Prostate gland (tissue), 2 donors: Measurements from ENCODE around the gene AHNAK.

ENCODE experiments used
- POLR2A ChIP-seq: fragments of 450-650 bp; IDR thresholded peaks from one replicate; pipeline ENCODE4 v1.6.1; 2016; ENCODE audit warnings: antibody characterized with exemption, mild to moderate bottlenecking
- TF ChIP-seq, protein P1 (sequence below), 4 experiments: fragments of 200-600 bp in 2 of 4; fragments of 450-650 bp in 2 of 4; sonication (generic) in 2 of 4; IDR thresholded peaks; 1 replicate in 3 of 4; 2 replicates in 1 of 4; pipeline ENCODE4 v1.5.1; 2016 to 2019; ENCODE audit warnings: antibody characterized with exemption in 4 of 4, mild to moderate bottlenecking in 2 of 4, moderate library complexity in 2 of 4

GRCh38 chr11:62393735-62394134 lies 152.9 kb downstream of the AHNAK start:
- no peak for TF ChIP-seq POLR2A
- TF ChIP-seq, protein P1, sequence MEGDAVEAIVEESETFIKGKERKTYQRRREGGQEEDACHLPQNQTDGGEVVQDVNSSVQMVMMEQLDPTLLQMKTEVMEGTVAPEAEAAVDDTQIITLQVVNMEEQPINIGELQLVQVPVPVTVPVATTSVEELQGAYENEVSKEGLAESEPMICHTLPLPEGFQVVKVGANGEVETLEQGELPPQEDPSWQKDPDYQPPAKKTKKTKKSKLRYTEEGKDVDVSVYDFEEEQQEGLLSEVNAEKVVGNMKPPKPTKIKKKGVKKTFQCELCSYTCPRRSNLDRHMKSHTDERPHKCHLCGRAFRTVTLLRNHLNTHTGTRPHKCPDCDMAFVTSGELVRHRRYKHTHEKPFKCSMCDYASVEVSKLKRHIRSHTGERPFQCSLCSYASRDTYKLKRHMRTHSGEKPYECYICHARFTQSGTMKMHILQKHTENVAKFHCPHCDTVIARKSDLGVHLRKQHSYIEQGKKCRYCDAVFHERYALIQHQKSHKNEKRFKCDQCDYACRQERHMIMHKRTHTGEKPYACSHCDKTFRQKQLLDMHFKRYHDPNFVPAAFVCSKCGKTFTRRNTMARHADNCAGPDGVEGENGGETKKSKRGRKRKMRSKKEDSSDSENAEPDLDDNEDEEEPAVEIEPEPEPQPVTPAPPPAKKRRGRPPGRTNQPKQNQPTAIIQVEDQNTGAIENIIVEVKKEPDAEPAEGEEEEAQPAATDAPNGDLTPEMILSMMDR (IDR thresholded peaks at IDR 0.05) = no peak
